SKM-1 treated with dmso at 0.1 percent for 144 hours (cell line): ENCODE measurements around the gene UBE2I.
A peak's percentile ranks its signal among the peaks of the same experiment; 100 is the strongest.

Source experiments
- DNase-seq: peaks from one replicate; lab custom pipeline; 2025; ENCODE audit not compliant: unreplicated experiment; lab: John Stamatoyannopoulos, UW

The UBE2I gene

GRCh38 chr16:1355591-1355990, 46.2 kb downstream of the UBE2I start:
- DNase-seq, result no peak

GRCh38 chr16:1356061-1356900, 46.8 kb downstream of the UBE2I start:
- no peak for DNase-seq

- DNase-seq, result no peak
Observed at GRCh38 chr16:1357906-1358566, 48.6 kb downstream of the UBE2I start.

DNA sequence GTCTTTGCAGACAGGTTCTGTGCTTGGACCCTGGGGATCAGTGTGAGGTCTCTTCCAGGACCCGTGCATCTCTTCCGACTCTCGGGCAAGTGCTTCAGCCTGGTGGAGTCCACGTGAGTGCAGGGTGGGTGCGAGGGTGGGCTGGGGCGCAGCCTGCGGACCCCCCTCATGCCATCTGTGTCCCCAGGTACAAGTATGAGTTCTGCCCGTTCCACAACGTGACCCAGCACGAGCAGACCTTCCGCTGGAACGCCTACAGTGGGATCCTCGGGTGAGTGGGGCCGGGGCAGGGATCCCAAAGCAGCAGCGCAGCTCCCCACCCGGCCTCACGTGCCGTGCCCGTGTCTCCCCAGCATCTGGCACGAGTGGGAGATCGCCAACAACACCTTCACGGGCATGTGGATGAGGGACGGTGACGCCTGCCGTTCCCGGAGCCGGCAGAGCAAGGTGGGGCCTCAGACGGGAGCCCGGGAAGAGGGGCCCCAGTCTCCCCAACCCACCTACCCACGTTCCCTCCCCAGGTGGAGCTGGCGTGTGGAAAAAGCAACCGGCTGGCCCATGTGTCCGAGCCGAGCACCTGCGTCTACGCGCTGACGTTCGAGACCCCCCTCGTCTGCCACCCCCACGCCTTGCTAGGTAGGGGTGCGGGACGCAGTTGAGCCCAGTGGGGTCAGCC, 52.4 kb downstream of the UBE2I start:
- no peak for DNase-seq

DNA sequence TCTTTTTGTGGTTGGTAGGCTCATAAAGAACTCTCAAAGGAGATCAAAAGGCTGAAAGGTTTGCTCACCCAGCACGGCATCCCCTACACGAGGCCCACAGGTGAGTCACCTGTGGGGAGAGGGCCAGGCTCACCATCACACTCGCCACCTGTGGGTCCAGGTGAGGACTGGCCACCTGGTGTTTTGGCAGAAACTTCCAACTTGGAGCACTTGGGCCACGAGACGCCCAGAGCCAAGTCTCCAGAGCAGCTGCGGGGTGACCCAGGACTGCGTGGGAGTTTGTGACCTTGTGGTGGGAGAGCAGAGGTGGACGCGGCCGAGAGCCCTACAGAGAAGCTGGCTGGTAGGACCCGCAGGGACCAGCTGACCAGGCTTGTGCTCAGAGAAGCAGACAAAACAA, 53.4 kb downstream of the UBE2I start:
- no peak for DNase-seq

DNA sequence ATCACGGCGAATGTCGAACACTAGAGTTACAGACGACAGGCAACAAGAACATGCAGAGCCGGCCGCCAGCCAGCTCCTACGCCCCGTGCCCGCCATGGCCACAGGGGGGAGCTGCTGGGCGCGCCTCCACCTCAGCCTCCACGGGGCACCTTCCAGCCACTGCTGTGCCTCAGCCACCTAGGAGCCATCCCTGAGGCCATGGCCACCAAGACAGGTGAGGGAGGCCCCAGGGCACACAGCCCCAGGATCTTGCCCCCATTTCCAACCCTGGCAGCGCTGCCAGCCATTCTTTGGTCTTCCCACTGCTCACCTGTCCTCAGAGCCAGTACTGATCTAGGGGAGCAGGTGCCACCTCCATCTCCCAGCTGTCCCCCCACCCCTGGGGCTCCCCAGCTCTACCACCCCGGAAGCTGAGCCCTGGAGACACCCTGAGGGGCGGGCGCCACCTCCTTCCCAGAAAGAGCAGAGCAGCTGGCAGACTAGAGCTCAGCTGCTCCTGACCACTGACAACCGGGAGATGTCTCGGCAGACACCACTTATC, 54.1 kb downstream of the UBE2I start:
- peak; percentile 24 for DNase-seq

DNA sequence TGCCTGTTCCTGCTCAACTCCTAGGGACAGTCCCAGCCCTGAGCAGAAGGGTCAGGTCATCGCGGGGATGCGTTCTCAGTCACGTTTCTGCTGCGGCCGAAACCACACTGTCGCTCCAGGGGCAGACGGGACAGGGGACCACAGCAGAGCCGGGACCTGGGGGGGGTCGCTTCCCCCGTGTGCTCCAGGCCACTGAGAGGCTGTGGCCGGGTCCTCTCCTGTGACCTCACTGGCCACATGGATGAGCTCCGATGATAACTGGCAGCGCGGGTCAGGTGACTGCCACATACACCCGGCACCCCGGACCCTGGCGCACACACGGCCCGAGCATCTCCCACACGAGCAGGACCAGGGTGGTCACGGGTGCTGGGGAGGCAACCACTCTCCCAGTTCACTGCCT, 55.1 kb downstream of the UBE2I start:
- DNase-seq, result no peak

- no peak for DNase-seq
Observed at GRCh38 chr16:1366060-1366711, 56.8 kb downstream of the UBE2I start.

- DNase-seq, result no peak
Observed at GRCh38 chr16:1366712-1367299, 57.4 kb downstream of the UBE2I start.

DNA sequence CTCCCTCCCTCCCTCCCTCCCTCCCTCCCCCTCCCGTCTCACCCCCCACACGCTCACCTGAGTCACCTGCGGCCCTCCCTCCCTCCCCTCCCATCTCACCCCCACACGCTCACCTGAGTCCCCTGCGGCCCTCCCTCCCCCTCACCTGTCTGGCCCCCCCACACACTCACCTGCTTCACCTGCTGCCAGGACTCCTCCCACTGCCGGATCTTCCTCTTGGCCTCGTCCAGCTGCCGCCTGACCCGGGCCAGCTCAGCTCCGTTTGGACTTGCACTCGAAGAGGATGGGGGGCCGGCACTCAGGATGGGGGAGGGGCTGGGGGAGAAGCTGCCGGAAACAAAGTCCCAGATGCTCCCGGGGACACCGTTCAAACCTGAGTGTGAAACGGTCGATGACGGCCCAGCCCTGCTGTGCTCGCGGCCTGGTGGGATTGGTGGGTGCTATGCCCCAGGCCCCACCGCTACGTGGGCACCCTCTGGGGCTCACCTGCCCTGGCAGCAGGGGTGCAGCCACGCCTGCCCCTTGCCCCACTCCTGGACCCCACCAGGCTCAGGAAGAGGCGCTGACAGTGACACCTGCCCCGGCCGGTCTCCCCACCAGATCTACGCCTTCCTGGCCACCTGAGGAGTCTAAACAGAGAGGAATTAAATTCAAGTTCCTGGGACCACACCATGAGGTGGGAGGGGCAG, 58.2 kb downstream of the UBE2I start:
- DNase-seq, result no peak

- no peak for DNase-seq
Observed at GRCh38 chr16:1371054-1371978, 61.9 kb downstream of the UBE2I start.

DNA sequence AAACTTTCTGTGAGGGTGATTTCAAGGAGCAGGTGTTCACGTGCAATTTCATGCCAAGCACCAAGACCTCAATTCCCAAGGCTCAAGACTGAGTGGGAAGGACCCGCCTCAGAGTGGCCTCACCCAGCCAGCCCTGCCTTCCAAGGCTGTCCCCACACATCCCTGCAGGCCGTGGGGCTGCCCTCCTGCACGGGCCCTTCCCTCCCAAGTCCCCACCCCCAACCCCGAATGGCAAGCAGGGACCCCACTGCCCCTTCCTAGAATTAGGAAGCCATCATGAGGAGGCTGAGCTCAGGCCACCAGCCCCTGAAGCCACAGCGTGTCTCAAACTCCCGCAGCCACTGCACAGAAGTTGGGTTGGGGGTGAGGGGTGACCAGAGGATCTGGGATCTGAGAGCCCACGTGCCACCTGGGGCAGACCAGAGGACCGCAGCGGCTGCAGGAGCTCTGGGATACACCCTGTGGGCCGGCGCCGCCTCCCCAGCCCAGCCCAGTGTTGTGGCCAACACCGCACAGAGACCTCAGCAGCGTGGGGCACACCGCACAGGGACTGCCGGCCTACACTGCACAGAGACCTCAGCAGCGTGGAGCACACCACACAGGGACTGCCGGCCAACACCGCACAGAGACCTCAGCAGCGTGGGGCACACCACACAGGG, 63.0 kb downstream of the UBE2I start:
- DNase-seq, result no peak

- no peak for DNase-seq
Observed at GRCh38 chr16:1374418-1375297, 65.2 kb downstream of the UBE2I start.

GRCh38 chr16:1375298-1375640, 65.8 kb downstream of the UBE2I start:
- DNase-seq, result no peak

GRCh38 chr16:1375741-1376410, 66.4 kb downstream of the UBE2I start:
- no peak for DNase-seq
